Adrenal gland (tissue), 12 donors: Measurements from ENCODE around the gene RIT2. TPM values are rescaled to one million over a fixed set of nuclear protein-coding genes. Genes with fewer than 3 reads are reported as not detected.

Experiments
- DNase-seq, 7 donors: peaks; one replicate each; pipeline ENCODE4 v3.0.0-alpha.2; 2019 to 2020
- H3K27ac ChIP-seq, 5 donors: fragments of 200-600 bp; sonication (generic) in 4 of 5; 1 replicate in 3 of 5; 2 replicates in 2 of 5; pipeline versions ENCODE4 v1.5.1 to v1.8.0; 2016 to 2020; ENCODE audit warnings: mild to moderate bottlenecking in 1 of 5
- H3K27me3 ChIP-seq: fragments of 200-600 bp; 2 replicates; pipeline ENCODE4 v1.8.0; 2021
- H3K36me3 ChIP-seq, 2 donors: fragments of 200-600 bp; replicated peaks in 1 of 2; 1 replicate in 1 of 2; 2 replicates in 1 of 2; pipeline versions ENCODE4 v1.5.1 to v1.8.0; 2018 to 2022
- H3K4me1 ChIP-seq, 2 donors: fragments of 200-600 bp; replicated peaks in 1 of 2; 1 replicate in 1 of 2; 2 replicates in 1 of 2; pipeline versions ENCODE4 v1.5.1 to v1.8.0; 2018 to 2021
- H3K4me3 ChIP-seq, 4 donors: fragments of 200-600 bp; sonication (generic) in 3 of 4; one replicate each; pipeline ENCODE4 v1.5.1; 2016 to 2018
- H3K9me3 ChIP-seq, 3 donors: fragments of 200-600 bp; sonication (generic) in 1 of 3; replicated peaks in 1 of 3; 1 replicate in 2 of 3; 2 replicates in 1 of 3; pipeline versions ENCODE4 v1.5.1 to v1.8.0; 2016 to 2021
- POLR2A ChIP-seq, 2 donors: fragments of 450-650 bp; IDR thresholded peaks; one replicate each; pipeline ENCODE4 v1.6.1; 2017; ENCODE audit warnings: antibody characterized with exemption in 2 of 2, mild to moderate bottlenecking in 2 of 2, moderate library complexity in 1 of 2
- WGBS, 4 donors: extraction: QIAGEN DNeasy Blood & Tissue Kit in 2 of 4; methylation state at CpG; one replicate each; pipeline versions ENCODE4 v1.1.5 to v1.1.7; 2013 to 2017; 5-methylcytosine and 5-hydroxymethylcytosine counted together
- intact Hi-C, 2 donors: fragments of 100-400 bp; cut with DNase I; formaldehyde crosslinking; loops; one replicate each; pipeline versions ENCODE4 v1.14.1 to v1.15.0; 2022 to 2023
- polyA plus RNA-seq, 3 donors: library from polyadenylated mRNA; stranded (reverse); fragments of 200-250 nt in 2 of 3; fragments of 350-450 nt in 1 of 3; fragmentation: Illumina TruSeq in 1 of 3; extraction: RNeasy Lipid Tissue Mini Kit (QIAGEN cat#74804) in 1 of 3; gene quantifications; one replicate each; pipeline ENCODE4 v1.2.3, GENCODE V29; 2013 to 2014
- total RNA-seq, 9 donors: library from RNA; depleted of rRNA in 4 of 9; stranded (reverse); fragments of >200 nt in 4 of 9; fragments of 120-200 nt in 1 of 9; fragmentation: NEBNext Ultra II Directional in 1 of 9; extraction: Animal tissue kit (Norgen Biotek cat#: 25700) in 1 of 9; gene quantifications; one replicate each; pipeline versions ENCODE4 v1.1.0 to v1.2.4, GENCODE V29; 2013 to 2023
- TF ChIP-seq, protein P1 (sequence below), 6 experiments: fragments of 450-650 bp in 4 of 6; fragments of 200-600 bp in 2 of 6; sonication (generic) in 1 of 6; IDR thresholded peaks; 1 replicate in 5 of 6; 2 replicates in 1 of 6; pipeline versions ENCODE4 v1.5.1 to v1.8.0; 2016 to 2021; ENCODE audit warnings: antibody characterized with exemption in 6 of 6, mild to moderate bottlenecking in 2 of 6, moderate library complexity in 1 of 6
- donor health status: healthy with polysubstance abuse.
- donor health status: Bipolar disorder and iron deficiency.
- donor health status: DM: yes; HTN: yes; CAD: no.
- donor health status: DM: no; HTN: no; CAD: no.
- donor health status: DM: no; HTN: no; CAD: no.
- donor health status: DM: yes; HTN: yes; CAD: no.

The RIT2 gene
- total and polyA plus RNA-seq, 12 donors = 0.20 to 0.99 (median 0.28) TPM; not detected in 7

- no peak for DNase-seq
- 76 to 88% (median 84%) methylated on average over 2 of the region's 2 CpGs for WGBS, 4 donors
- no peaks in the 10 kb centered on the region for H3K4me1 ChIP-seq
- H3K27ac ChIP-seq = no peak overlapping the region
- H3K9me3 ChIP-seq = no peaks in the 10 kb centered on the region
- no peaks in the 10 kb centered on the region for H3K27me3 ChIP-seq
- TF ChIP-seq, protein P1, sequence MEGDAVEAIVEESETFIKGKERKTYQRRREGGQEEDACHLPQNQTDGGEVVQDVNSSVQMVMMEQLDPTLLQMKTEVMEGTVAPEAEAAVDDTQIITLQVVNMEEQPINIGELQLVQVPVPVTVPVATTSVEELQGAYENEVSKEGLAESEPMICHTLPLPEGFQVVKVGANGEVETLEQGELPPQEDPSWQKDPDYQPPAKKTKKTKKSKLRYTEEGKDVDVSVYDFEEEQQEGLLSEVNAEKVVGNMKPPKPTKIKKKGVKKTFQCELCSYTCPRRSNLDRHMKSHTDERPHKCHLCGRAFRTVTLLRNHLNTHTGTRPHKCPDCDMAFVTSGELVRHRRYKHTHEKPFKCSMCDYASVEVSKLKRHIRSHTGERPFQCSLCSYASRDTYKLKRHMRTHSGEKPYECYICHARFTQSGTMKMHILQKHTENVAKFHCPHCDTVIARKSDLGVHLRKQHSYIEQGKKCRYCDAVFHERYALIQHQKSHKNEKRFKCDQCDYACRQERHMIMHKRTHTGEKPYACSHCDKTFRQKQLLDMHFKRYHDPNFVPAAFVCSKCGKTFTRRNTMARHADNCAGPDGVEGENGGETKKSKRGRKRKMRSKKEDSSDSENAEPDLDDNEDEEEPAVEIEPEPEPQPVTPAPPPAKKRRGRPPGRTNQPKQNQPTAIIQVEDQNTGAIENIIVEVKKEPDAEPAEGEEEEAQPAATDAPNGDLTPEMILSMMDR (IDR thresholded peaks at IDR 0.05) = no peak
- TF ChIP-seq POLR2A (IDR thresholded peaks at IDR 0.05) = no peak
- H3K4me3 ChIP-seq = no peak overlapping the region
- intact Hi-C loops = no loop called here
- no peaks in the 10 kb centered on the region for H3K36me3 ChIP-seq
Measured at GRCh38 chr18:43001821-43002220, 113.7 kb downstream of the RIT2 start.

GRCh38 chr18:42996824-42997223, 118.7 kb downstream of the RIT2 start:
- no peaks in the 10 kb centered on the region for H3K4me1 ChIP-seq
- H3K27me3 ChIP-seq = no peaks in the 10 kb centered on the region
- H3K9me3 ChIP-seq = no peaks in the 10 kb centered on the region
- no peaks in the 10 kb centered on the region for H3K36me3 ChIP-seq
- no peak overlapping the region for H3K27ac ChIP-seq
- intact Hi-C loops = no loop called here
- TF ChIP-seq, protein P1 (IDR thresholded peaks at IDR 0.05) = no peak
- no peak for TF ChIP-seq POLR2A (IDR thresholded peaks at IDR 0.05)
- no peak for DNase-seq
- H3K4me3 ChIP-seq = no peak overlapping the region

- Histone ChIP-seq H3K27me3 (no peaks in the 10 kb centered on the region), H3K27ac (no peak overlapping the region), H3K4me3 (no peak overlapping the region), H3K4me1 (no peaks in the 10 kb centered on the region), H3K9me3 (no peaks in the 10 kb centered on the region), H3K36me3 (no peaks in the 10 kb centered on the region)
- no peak for DNase-seq
- TF ChIP-seq, protein P1 (IDR thresholded peaks at IDR 0.05) = no peak
- TF ChIP-seq POLR2A (IDR thresholded peaks at IDR 0.05) = no peak
- intact Hi-C loops = no loop called here
- 96 to 100% (median 99%) methylated on average over 1 of the region's 1 CpG for WGBS, 4 donors
Measured at GRCh38 chr18:42980426-42980825, 135.1 kb downstream of the RIT2 start.

GRCh38 chr18:42977982-42978637, 137.4 kb downstream of the RIT2 start:
- intact Hi-C loops = no loop called here
- H3K27ac ChIP-seq = no peak overlapping the region
- WGBS, 4 donors = 35 to 47% (median 37%) methylated on average over 4 of the region's 4 CpGs
- H3K36me3 ChIP-seq = no peaks in the 10 kb centered on the region
- H3K27me3 ChIP-seq = no peaks in the 10 kb centered on the region
- H3K4me3 ChIP-seq = no peak overlapping the region
- H3K9me3 ChIP-seq = no peaks in the 10 kb centered on the region
- no peaks in the 10 kb centered on the region for H3K4me1 ChIP-seq
- DNase-seq = no peak
- no peak for TF ChIP-seq POLR2A (IDR thresholded peaks at IDR 0.05)
- TF ChIP-seq, protein P1 (IDR thresholded peaks at IDR 0.05) = no peak
